H1 (cell line): ENCODE results near the gene ITPRIPL2.

Experiments
- CBX5 ChIP-seq: fragments of 300-800, 300-1000 bp; sonication (generic); IDR thresholded peaks from 2 replicates; pipeline ENCODE4 v1.7.1; 2016; ENCODE audit warnings: antibody characterized with exemption, low read length, low read depth
- CEBPB ChIP-seq: IDR thresholded peaks from 2 replicates; pipeline ENCODE4 v1.6.1; 2012; ENCODE audit warnings: low read depth, low read length
- CTCF ChIP-seq, 3 experiments: IDR thresholded peaks; 1 replicate in 2 of 3; 2 replicates in 1 of 3; pipeline versions ENCODE4 v1.5.1 to v1.6.1; 2011; ENCODE audit warnings: low read length in 3 of 3, mild to moderate bottlenecking in 3 of 3, inconsistent platforms in 2 of 3, low read depth in 1 of 3, moderate library complexity in 1 of 3; ENCODE audit not compliant: insufficient read depth in 1 of 3; ENCODE audit errors: control extremely low read depth in 1 of 3
- EP300 ChIP-seq, 2 experiments: IDR thresholded peaks; 1 replicate in 1 of 2; 2 replicates in 1 of 2; pipeline ENCODE4 v1.6.1; 2011 to 2012; ENCODE audit warnings: low read depth in 2 of 2, low read length in 2 of 2, mild to moderate bottlenecking in 2 of 2, borderline replicate concordance in 1 of 2, inconsistent platforms in 1 of 2, moderate library complexity in 1 of 2
- GABPA ChIP-seq: IDR thresholded peaks from 2 replicates; pipeline ENCODE4 v1.6.1; 2011; ENCODE audit warnings: mild to moderate bottlenecking, low read length, moderate library complexity, borderline replicate concordance; ENCODE audit not compliant: insufficient read depth
- HDAC6 ChIP-seq: IDR thresholded peaks from one replicate; pipeline ENCODE4 v1.7.1; 2012; ENCODE audit warnings: low read depth, mild to moderate bottlenecking, inconsistent platforms, low read length, moderate library complexity
- KDM1A ChIP-seq: fragments of 200-600, 300-600 bp; sonication (generic); IDR thresholded peaks from 2 replicates; pipeline ENCODE4 v1.7.1; 2016; ENCODE audit warnings: mild to moderate bottlenecking, low read length, borderline replicate concordance
- NRF1 ChIP-seq: IDR thresholded peaks from 2 replicates; pipeline ENCODE4 v1.6.1; 2011; ENCODE audit warnings: mild to moderate bottlenecking, low read depth, low read length, improper control_type of control experiment
- PHF8 ChIP-seq: fragments of 200-600 bp; sonication (generic); conservative IDR thresholded peaks from 2 replicates; pipeline ENCODE4 v1.7.1; 2012; ENCODE audit warnings: low read depth, mild to moderate bottlenecking, inconsistent platforms, low read length, moderate library complexity
- POLR2A ChIP-seq, 2 experiments: IDR thresholded peaks; 1 replicate in 1 of 2; 2 replicates in 1 of 2; pipeline ENCODE4 v1.6.1; 2011; ENCODE audit warnings: low read depth in 2 of 2, low read length in 2 of 2, mild to moderate bottlenecking in 2 of 2; ENCODE audit errors: control extremely low read depth in 1 of 2
- RAD21 ChIP-seq, 2 experiments: IDR thresholded peaks in 1 of 2; conservative IDR thresholded peaks in 1 of 2; 2 replicates each; pipeline ENCODE4 v1.6.1; 2011; ENCODE audit warnings: low read depth in 2 of 2, low read length in 2 of 2, improper control_type of control experiment in 1 of 2, inconsistent platforms in 1 of 2, mild to moderate bottlenecking in 1 of 2, moderate library complexity in 1 of 2
- SP1 ChIP-seq: IDR thresholded peaks from 2 replicates; pipeline ENCODE4 v1.6.1; 2011; ENCODE audit warnings: low read depth, low read length
- TCF12 ChIP-seq: IDR thresholded peaks from 2 replicates; pipeline ENCODE4 v1.6.1; 2011; ENCODE audit warnings: low read depth, mild to moderate bottlenecking, low read length
- TEAD4 ChIP-seq: IDR thresholded peaks from 2 replicates; pipeline ENCODE4 v1.6.1; 2012; ENCODE audit warnings: low read depth, low read length, inconsistent platforms, mixed read lengths

DNA sequence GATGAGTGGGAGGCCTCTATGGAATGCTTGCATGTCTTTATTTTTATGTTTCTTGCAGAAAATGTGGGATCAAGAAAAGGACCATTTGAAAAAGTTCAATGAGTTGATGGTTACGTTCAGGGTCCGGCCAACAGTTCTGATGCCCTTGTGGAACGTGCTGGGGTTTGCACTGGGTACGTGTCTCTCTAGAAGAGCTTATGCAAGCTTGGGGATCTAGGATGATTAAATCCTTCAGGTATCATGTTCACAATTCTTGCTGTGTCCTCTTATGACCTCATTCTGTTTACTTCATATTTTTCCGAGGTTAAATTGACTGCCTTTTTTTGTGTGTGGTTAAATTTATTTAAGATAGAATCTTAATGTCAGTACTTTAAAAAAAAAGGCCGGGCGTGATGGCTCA is 39.9 kb upstream of the ITPRIPL2 start:
- TF ChIP-seq CTCF (IDR thresholded peaks at IDR 0.05; ENCODE audit: control extremely low read depth in 1 of 3, insufficient read depth in 1 of 3, low read depth in 1 of 3, low read length in 3 of 3) (no peak), RAD21 (IDR thresholded peaks at IDR 0.05 in 1 of 2, conservative IDR thresholded peaks at IDR 0.05 in 1 of 2; ENCODE audit: low read depth in 2 of 2, low read length in 2 of 2) (no peak), EP300 (IDR thresholded peaks at IDR 0.05; ENCODE audit: borderline replicate concordance in 1 of 2, low read depth in 2 of 2, low read length in 2 of 2) (no peak), CEBPB (no peak), PHF8 (no peak), POLR2A (IDR thresholded peaks at IDR 0.05; ENCODE audit: control extremely low read depth in 1 of 2, low read depth in 2 of 2, low read length in 2 of 2) (no peak), SP1 (no peak), CBX5 (no peak), TCF12 (no peak), NRF1 (no peak), TEAD4 (no peak), HDAC6 (no peak), GABPA (no peak), KDM1A (no peak)
